PC-9 (cell line): Measurements from ENCODE around the gene SHTN1.

ENCODE experiments used
- EZH2 ChIP-seq: fragments of 200-600 bp; sonication (generic); IDR thresholded peaks from 2 replicates; pipeline ENCODE4 v1.8.0; 2017; ENCODE audit warnings: antibody characterized with exemption, low read depth
- TF ChIP-seq, protein P1 (sequence below): fragments of 200-600 bp; sonication (generic); conservative IDR thresholded peaks from 2 replicates; pipeline ENCODE4 v1.6.1; 2017; ENCODE audit warnings: mixed run types, antibody characterized with exemption, mild to moderate bottlenecking, moderate library complexity

DNA sequence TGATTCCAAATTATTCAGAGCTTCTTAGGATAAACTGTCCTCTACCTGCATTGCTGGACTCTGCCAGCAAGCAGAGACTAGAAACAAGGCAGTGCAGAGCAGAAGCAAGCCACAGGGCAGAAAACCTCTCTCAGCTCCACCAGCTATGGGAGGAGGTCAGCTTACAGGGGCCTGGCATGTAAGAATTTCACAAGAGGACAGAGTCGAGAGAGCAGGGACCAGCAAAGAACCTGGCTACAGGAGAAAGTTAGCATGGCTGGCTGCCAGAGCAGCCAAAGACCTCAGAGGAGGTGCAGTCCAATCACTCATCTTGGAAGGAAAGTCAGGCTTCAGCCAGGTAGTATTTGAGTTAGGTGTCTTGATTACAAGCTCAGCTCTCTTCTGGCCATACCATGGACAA, 92.8 kb downstream of the SHTN1 start:
- TF ChIP-seq, protein P1, sequence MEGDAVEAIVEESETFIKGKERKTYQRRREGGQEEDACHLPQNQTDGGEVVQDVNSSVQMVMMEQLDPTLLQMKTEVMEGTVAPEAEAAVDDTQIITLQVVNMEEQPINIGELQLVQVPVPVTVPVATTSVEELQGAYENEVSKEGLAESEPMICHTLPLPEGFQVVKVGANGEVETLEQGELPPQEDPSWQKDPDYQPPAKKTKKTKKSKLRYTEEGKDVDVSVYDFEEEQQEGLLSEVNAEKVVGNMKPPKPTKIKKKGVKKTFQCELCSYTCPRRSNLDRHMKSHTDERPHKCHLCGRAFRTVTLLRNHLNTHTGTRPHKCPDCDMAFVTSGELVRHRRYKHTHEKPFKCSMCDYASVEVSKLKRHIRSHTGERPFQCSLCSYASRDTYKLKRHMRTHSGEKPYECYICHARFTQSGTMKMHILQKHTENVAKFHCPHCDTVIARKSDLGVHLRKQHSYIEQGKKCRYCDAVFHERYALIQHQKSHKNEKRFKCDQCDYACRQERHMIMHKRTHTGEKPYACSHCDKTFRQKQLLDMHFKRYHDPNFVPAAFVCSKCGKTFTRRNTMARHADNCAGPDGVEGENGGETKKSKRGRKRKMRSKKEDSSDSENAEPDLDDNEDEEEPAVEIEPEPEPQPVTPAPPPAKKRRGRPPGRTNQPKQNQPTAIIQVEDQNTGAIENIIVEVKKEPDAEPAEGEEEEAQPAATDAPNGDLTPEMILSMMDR: no peak
- TF ChIP-seq EZH2: no peak
